ENCODE data around the gene DHX40. TPM values are rescaled to one million over a fixed set of nuclear protein-coding genes. Genes with fewer than 3 reads are reported as not detected.

Gene DHX40
- total RNA-seq, 1 experiment from 2014 or later = 16.2 TPM

DNA sequence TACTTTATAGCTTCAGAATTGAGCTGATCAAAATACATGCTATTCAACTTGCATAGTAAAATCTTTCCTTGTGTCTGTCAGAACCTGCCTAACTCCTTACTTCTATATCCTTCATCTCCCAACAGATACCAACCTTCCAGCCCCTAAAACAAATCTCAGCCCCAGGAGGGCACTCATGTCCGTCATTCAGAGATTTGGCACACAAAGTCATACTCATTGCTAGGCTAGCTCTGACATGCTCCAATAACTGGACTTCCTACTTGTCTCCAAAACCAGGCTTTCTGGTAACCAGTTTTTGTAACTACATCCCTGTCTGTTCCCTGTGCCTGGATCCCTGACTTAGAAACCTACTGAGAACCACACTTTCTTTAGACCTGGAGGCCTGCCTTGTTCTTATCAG, 37.5 kb upstream of the DHX40 start:
- intact Hi-C loops (cut with micrococcal nuclease; ENCODE audit: unreplicated experiment) = no loop called here
- H3K4me1 ChIP-seq (ENCODE audit: control insufficient read depth, insufficient read depth, low read length) = no peaks in the 10 kb centered on the region
- TF ChIP-seq SIN3A (IDR thresholded peaks at IDR 0.05; ENCODE audit: borderline replicate concordance, insufficient read depth, low read depth, low read length) (no peak), POLR2AphosphoS5 (IDR thresholded peaks at IDR 0.05; ENCODE audit: low read depth, low read length) (no peak), TCF7L2 (IDR thresholded peaks at IDR 0.05; ENCODE audit: low read depth, low read length) (no peak), REST (IDR thresholded peaks at IDR 0.05; ENCODE audit: insufficient read depth in 1 of 2, low read depth in 2 of 2, low read length in 1 of 2) (no peak)
- TF ChIP-seq, protein P1, sequence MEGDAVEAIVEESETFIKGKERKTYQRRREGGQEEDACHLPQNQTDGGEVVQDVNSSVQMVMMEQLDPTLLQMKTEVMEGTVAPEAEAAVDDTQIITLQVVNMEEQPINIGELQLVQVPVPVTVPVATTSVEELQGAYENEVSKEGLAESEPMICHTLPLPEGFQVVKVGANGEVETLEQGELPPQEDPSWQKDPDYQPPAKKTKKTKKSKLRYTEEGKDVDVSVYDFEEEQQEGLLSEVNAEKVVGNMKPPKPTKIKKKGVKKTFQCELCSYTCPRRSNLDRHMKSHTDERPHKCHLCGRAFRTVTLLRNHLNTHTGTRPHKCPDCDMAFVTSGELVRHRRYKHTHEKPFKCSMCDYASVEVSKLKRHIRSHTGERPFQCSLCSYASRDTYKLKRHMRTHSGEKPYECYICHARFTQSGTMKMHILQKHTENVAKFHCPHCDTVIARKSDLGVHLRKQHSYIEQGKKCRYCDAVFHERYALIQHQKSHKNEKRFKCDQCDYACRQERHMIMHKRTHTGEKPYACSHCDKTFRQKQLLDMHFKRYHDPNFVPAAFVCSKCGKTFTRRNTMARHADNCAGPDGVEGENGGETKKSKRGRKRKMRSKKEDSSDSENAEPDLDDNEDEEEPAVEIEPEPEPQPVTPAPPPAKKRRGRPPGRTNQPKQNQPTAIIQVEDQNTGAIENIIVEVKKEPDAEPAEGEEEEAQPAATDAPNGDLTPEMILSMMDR (IDR thresholded peaks at IDR 0.05) = no peak
- H3K27ac ChIP-seq (ENCODE audit: low read length) = no peak overlapping the region
- H3K9me3 ChIP-seq (ENCODE audit: control insufficient read depth, insufficient read depth, low read depth, low read length) = no peaks in the 10 kb centered on the region
- no TSS peak for BruUV-seq (replicated peaks)
- in situ Hi-C loops (cut with HindIII; ENCODE audit: low pct_unique_long_range_greater_than_20kb, low sequenced_read_pairs) = no loop called here
- POLR2A ChIA-PET = interaction anchor here (0.5 kb wide), 1 partner anchor 12 kb away, joined by 4 read pairs; no protein-coding TSS in a partner anchor
- CTCF ChIA-PET = no interaction called here
- H3K4me3 ChIP-seq (ENCODE audit: low read depth in 2 of 2, low read length in 2 of 2) = no peak overlapping the region
- no peaks in the 10 kb centered on the region for H3K36me3 ChIP-seq (ENCODE audit: control insufficient read depth, insufficient read depth, low read length)
- no peaks in the 10 kb centered on the region for H3K27me3 ChIP-seq (ENCODE audit: control insufficient read depth, insufficient read depth, low read length)
- no peak for ATAC-seq
- no peak for DNase-seq (ENCODE audit: low read depth, low spot score)

DNA sequence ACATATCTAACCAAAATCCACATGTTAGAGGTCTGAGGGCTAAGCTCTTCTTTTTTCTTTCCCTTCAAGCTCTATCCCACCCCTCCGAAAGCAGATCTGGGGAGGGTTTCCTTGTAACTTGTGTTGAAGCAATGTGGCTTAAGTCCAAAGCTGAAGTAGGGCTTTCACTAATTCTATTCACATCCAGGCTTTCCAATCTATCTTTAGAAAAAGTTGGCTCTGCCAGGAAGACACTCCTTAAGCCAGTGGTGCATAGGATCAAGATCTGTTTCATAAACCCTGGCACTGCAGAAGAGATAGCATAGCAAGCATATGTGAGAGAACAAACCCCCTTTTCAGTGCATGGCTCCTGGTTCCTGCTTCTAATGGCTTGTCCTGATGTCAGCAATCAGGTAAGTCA, 34.9 kb upstream of the DHX40 start:
- Histone ChIP-seq H3K4me3 (ENCODE audit: low read depth in 2 of 2, low read length in 2 of 2) (no peak overlapping the region), H3K36me3 (ENCODE audit: control insufficient read depth, insufficient read depth, low read length) (no peaks in the 10 kb centered on the region), H3K27me3 (ENCODE audit: control insufficient read depth, insufficient read depth, low read length) (no peaks in the 10 kb centered on the region), H3K27ac (ENCODE audit: low read length) (no peak overlapping the region), H3K9me3 (ENCODE audit: control insufficient read depth, insufficient read depth, low read depth, low read length) (no peaks in the 10 kb centered on the region), H3K4me1 (ENCODE audit: control insufficient read depth, insufficient read depth, low read length) (no peaks in the 10 kb centered on the region)
- POLR2A ChIA-PET = interaction anchor here (0.6 kb wide), 1 partner anchor 900 kb away, joined by 3 read pairs; no protein-coding TSS in a partner anchor
- no TSS peak for BruUV-seq (replicated peaks)
- in situ Hi-C loops (cut with HindIII; ENCODE audit: low pct_unique_long_range_greater_than_20kb, low sequenced_read_pairs) = no loop called here
- DNase-seq (ENCODE audit: low read depth, low spot score) = no peak
- TF ChIP-seq REST (IDR thresholded peaks at IDR 0.05; ENCODE audit: insufficient read depth in 1 of 2, low read depth in 2 of 2, low read length in 1 of 2) = no peak
- TF ChIP-seq SIN3A (IDR thresholded peaks at IDR 0.05; ENCODE audit: borderline replicate concordance, insufficient read depth, low read depth, low read length) = no peak
- TF ChIP-seq, protein P1 (IDR thresholded peaks at IDR 0.05) = no peak
- TF ChIP-seq TCF7L2 (IDR thresholded peaks at IDR 0.05; ENCODE audit: low read depth, low read length) = no peak
- no peak for TF ChIP-seq POLR2AphosphoS5 (IDR thresholded peaks at IDR 0.05; ENCODE audit: low read depth, low read length)
- intact Hi-C loops (cut with micrococcal nuclease; ENCODE audit: unreplicated experiment) = no loop called here
- CTCF ChIA-PET = no interaction called here
- no peak for ATAC-seq
